ENCODE results near the gene TMEM151A.

GRCh38 chr11:66264383-66264782, 27.3 kb upstream of the TMEM151A start:
- TF ChIP-seq CTCF (IDR thresholded peaks at IDR 0.05) (no peak), POLR2A (IDR thresholded peaks at IDR 0.05) (no peak)
